ENCODE data around the gene CANX. TPM values are rescaled to one million over a fixed set of nuclear protein-coding genes. Genes with fewer than 3 reads are reported as not detected.

CANX gene
- total and polyA plus RNA-seq, 2 of the 13 experiments (the other 11 are each of a cell fraction or from before 2014, with no cell fraction given): 477 to 680 TPM

DNA sequence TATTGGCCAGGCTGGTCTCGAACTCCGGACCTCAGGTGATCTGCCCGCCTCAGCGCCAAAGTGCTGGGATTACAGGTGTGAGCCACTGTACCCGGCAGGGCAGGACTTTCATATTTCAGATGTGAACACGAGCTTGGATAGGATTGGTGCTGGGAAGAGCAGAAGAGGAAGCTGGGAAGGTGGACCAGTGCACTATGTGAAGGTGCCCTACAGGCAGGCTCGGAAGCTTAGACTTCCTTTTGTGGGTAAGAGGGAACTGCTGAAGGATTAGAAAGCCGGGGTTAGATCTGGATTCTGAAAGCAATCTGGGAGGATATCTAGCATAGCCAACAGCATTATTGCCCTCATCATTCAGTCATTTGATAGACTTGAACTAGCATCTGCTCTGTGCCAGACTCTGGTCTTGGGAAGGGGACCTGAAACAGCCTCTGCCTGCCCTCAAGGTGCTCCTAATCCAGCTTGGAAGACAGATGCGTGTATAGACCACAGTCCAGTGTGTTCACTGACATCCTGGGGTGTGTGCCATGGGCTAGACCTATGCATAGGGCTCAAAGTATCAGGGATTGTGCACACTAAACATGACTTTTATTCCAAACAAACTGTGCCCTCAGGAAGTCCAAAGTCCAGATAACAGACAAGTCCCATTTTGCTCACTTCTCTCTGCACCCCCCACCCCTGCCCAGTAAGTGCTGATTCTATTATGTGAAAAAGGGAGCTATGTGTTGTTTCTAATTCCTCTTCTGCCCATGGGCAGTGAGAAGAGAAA lies 18.6 kb upstream of the CANX start (continued):
- TF ChIP-seq SMAD1 (CRISPR knock-in tag; IDR thresholded peaks at IDR 0.05; ENCODE audit: borderline replicate concordance, low read depth) (no peak), ASH2L (IDR thresholded peaks at IDR 0.05; ENCODE audit: insufficient read length, low read depth, low read length) (peak; percentile 97), RXRA (CRISPR knock-in tag; IDR thresholded peaks at IDR 0.05) (peak; percentile 44; the same call in 1 of the 2 replicates), ZNF205 (CRISPR knock-in tag; IDR thresholded peaks at IDR 0.05) (peak; percentile 72), PRPF4 (IDR thresholded peaks at IDR 0.05; ENCODE audit: low read depth, low read length, poor library complexity, severe bottlenecking) (no peak), ZNF562 (CRISPR knock-in tag; IDR thresholded peaks at IDR 0.05; ENCODE audit: borderline replicate concordance) (no peak), MIXL1 (CRISPR knock-in tag; IDR thresholded peaks at IDR 0.05) (no peak), MXI1 (IDR thresholded peaks at IDR 0.05; ENCODE audit: borderline replicate concordance, low read depth, low read length) (peak; percentile 69; the same call in 1 of the 3 replicates), NFYB (CRISPR knock-in tag; IDR thresholded peaks at IDR 0.05) (no peak), RBAK (CRISPR knock-in tag; IDR thresholded peaks at IDR 0.05) (no peak), ZNF766 (CRISPR knock-in tag; IDR thresholded peaks at IDR 0.05; ENCODE audit: borderline replicate concordance) (peak; percentile 60; the same call in 1 of the 2 replicates), IRX3 (CRISPR knock-in tag; IDR thresholded peaks at IDR 0.05; ENCODE audit: borderline replicate concordance, low read depth) (peak; percentile 49; the same call in 1 of the 2 replicates), SAP130 (CRISPR knock-in tag; IDR thresholded peaks at IDR 0.05; ENCODE audit: low read depth) (peak; percentile 83), ZNF225 (CRISPR knock-in tag; IDR thresholded peaks at IDR 0.05) (no peak), CREM (IDR thresholded peaks at IDR 0.05) (peak; percentile 67), CREM (CRISPR knock-in tag; IDR thresholded peaks at IDR 0.05) (no peak), ZNF460 (CRISPR knock-in tag; IDR thresholded peaks at IDR 0.05; ENCODE audit: borderline replicate concordance) (peak; percentile 37; the same call in 1 of the 2 replicates), RELA (CRISPR knock-in tag; IDR thresholded peaks at IDR 0.05) (no peak), HMGA1 (CRISPR knock-in tag; conservative IDR thresholded peaks at IDR 0.05) (no peak)
- TF ChIP-seq, protein P1, sequence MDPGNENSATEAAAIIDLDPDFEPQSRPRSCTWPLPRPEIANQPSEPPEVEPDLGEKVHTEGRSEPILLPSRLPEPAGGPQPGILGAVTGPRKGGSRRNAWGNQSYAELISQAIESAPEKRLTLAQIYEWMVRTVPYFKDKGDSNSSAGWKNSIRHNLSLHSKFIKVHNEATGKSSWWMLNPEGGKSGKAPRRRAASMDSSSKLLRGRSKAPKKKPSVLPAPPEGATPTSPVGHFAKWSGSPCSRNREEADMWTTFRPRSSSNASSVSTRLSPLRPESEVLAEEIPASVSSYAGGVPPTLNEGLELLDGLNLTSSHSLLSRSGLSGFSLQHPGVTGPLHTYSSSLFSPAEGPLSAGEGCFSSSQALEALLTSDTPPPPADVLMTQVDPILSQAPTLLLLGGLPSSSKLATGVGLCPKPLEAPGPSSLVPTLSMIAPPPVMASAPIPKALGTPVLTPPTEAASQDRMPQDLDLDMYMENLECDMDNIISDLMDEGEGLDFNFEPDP (CRISPR knock-in tag; conservative IDR thresholded peaks at IDR 0.05): no peak
- TF ChIP-seq, protein P2, sequence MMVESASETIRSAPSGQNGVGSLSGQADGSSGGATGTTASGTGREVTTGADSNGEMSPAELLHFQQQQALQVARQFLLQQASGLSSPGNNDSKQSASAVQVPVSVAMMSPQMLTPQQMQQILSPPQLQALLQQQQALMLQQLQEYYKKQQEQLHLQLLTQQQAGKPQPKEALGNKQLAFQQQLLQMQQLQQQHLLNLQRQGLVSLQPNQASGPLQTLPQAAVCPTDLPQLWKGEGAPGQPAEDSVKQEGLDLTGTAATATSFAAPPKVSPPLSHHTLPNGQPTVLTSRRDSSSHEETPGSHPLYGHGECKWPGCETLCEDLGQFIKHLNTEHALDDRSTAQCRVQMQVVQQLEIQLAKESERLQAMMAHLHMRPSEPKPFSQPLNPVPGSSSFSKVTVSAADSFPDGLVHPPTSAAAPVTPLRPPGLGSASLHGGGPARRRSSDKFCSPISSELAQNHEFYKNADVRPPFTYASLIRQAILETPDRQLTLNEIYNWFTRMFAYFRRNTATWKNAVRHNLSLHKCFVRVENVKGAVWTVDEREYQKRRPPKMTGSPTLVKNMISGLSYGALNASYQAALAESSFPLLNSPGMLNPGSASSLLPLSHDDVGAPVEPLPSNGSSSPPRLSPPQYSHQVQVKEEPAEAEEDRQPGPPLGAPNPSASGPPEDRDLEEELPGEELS (CRISPR knock-in tag; IDR thresholded peaks at IDR 0.05): peak; percentile 81
- TF ChIP-seq, protein P3, sequence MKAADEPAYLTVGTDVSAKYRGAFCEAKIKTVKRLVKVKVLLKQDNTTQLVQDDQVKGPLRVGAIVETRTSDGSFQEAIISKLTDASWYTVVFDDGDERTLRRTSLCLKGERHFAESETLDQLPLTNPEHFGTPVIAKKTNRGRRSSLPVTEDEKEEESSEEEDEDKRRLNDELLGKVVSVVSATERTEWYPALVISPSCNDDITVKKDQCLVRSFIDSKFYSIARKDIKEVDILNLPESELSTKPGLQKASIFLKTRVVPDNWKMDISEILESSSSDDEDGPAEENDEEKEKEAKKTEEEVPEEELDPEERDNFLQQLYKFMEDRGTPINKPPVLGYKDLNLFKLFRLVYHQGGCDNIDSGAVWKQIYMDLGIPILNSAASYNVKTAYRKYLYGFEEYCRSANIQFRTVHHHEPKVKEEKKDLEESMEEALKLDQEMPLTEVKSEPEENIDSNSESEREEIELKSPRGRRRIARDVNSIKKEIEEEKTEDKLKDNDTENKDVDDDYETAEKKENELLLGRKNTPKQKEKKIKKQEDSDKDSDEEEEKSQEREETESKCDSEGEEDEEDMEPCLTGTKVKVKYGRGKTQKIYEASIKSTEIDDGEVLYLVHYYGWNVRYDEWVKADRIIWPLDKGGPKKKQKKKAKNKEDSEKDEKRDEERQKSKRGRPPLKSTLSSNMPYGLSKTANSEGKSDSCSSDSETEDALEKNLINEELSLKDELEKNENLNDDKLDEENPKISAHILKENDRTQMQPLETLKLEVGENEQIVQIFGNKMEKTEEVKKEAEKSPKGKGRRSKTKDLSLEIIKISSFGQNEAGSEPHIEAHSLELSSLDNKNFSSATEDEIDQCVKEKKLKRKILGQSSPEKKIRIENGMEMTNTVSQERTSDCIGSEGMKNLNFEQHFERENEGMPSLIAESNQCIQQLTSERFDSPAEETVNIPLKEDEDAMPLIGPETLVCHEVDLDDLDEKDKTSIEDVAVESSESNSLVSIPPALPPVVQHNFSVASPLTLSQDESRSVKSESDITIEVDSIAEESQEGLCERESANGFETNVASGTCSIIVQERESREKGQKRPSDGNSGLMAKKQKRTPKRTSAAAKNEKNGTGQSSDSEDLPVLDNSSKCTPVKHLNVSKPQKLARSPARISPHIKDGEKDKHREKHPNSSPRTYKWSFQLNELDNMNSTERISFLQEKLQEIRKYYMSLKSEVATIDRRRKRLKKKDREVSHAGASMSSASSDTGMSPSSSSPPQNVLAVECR (CRISPR knock-in tag; IDR thresholded peaks at IDR 0.05; ENCODE audit: borderline replicate concordance): peak; percentile 60; the same call in 1 of the 2 replicates
- TF ChIP-seq, protein P4, sequence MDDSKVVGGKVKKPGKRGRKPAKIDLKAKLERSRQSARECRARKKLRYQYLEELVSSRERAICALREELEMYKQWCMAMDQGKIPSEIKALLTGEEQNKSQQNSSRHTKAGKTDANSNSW (CRISPR knock-in tag; IDR thresholded peaks at IDR 0.05; ENCODE audit: borderline replicate concordance): no peak

All from HepG2 (cell line).